Parathyroid adenoma (tissue), 2 donors: ENCODE results near the gene ATOH8.

Experiments
- H2AFZ ChIP-seq: fragments of 300-600 bp; sonication (generic); one replicate; pipeline ENCODE4 v1.7.0; 2017; ENCODE audit warnings: antibody characterized with exemption, mild to moderate bottlenecking
- H3K27ac ChIP-seq: fragments of 300-600 bp; sonication (generic); one replicate; pipeline ENCODE4 v1.7.0; 2017
- H3K27me3 ChIP-seq: fragments of 300-600 bp; sonication (generic); one replicate; pipeline ENCODE4 v1.7.0; 2017; ENCODE audit warnings: low read length; ENCODE audit not compliant: control insufficient read depth, insufficient read depth
- H3K36me3 ChIP-seq: fragments of 300-600 bp; sonication (generic); one replicate; pipeline ENCODE4 v1.7.0; 2017; ENCODE audit warnings: low read length; ENCODE audit not compliant: control insufficient read depth, insufficient read depth
- H3K4me1 ChIP-seq: fragments of 300-600 bp; sonication (generic); one replicate; pipeline ENCODE4 v1.7.0; 2017; ENCODE audit warnings: control low read depth
- H3K4me2 ChIP-seq: fragments of 300-600 bp; sonication (generic); one replicate; pipeline ENCODE4 v1.7.0; 2017; ENCODE audit warnings: low read length
- H3K4me3 ChIP-seq: fragments of 300-600 bp; sonication (generic); one replicate; pipeline ENCODE4 v1.7.0; 2017; ENCODE audit warnings: low read depth, low read length
- H3K79me2 ChIP-seq: fragments of 300-600 bp; sonication (generic); one replicate; pipeline ENCODE4 v1.7.0; 2017; ENCODE audit warnings: control low read depth
- H3K9ac ChIP-seq: fragments of 300-600 bp; sonication (generic); one replicate; pipeline ENCODE4 v1.7.0; 2017; ENCODE audit warnings: mild to moderate bottlenecking
- H3K9me3 ChIP-seq: fragments of 300-600 bp; sonication (generic); one replicate; pipeline ENCODE4 v1.7.0; 2017; ENCODE audit warnings: low read length; ENCODE audit not compliant: control insufficient read depth
- CTCF ChIP-seq: fragments of 300-600 bp; sonication (generic); IDR thresholded peaks from one replicate; pipeline ENCODE4 v1.7.0; 2017; ENCODE audit warnings: antibody characterized with exemption, mild to moderate bottlenecking
- donor health status: primary hyperparathyroidism.

Gene ATOH8

GRCh38 chr2:85780316-85781012 lies 26.7 kb downstream of the ATOH8 start:
- no peak for TF ChIP-seq CTCF
- no peaks in the 10 kb centered on the region for H3K4me1 ChIP-seq
- H3K4me3 ChIP-seq = no peak overlapping the region
- no peaks in the 10 kb centered on the region for H3K36me3 ChIP-seq
- H3K4me2 ChIP-seq = no peak overlapping the region
- no peaks in the 10 kb centered on the region for H3K27me3 ChIP-seq
- H3K27ac ChIP-seq = no peak overlapping the region
- H3K9me3 ChIP-seq = no peaks in the 10 kb centered on the region
- no peak overlapping the region for H3K9ac ChIP-seq
- H3K79me2 ChIP-seq = no peaks in the 10 kb centered on the region
- no peak overlapping the region for H2AFZ ChIP-seq

- Histone ChIP-seq H3K9me3 (no peaks in the 10 kb centered on the region), H3K36me3 (no peaks in the 10 kb centered on the region), H3K9ac (no peak overlapping the region), H3K4me2 (no peak overlapping the region), H3K27me3 (no peaks in the 10 kb centered on the region), H3K4me3 (no peak overlapping the region), H3K27ac (no peak overlapping the region), H3K79me2 (no peaks in the 10 kb centered on the region), H3K4me1 (no peaks in the 10 kb centered on the region), H2AFZ (no peak overlapping the region)
- TF ChIP-seq CTCF = no peak
These were observed 27.2 kb downstream of the ATOH8 start for GRCh38 chr2:85781013-85781332.

- Histone ChIP-seq H3K36me3 (no peaks in the 10 kb centered on the region), H3K27ac (no peak overlapping the region)
These were observed 30.0 kb downstream of the ATOH8 start for GRCh38 chr2:85783796-85784195.

GRCh38 chr2:85784474-85784986 lies 30.7 kb downstream of the ATOH8 start:
- Histone ChIP-seq H3K27ac (no peak overlapping the region), H3K4me2 (no peak overlapping the region), H3K79me2 (no peaks in the 10 kb centered on the region), H3K4me1 (no peaks in the 10 kb centered on the region), H2AFZ (no peak overlapping the region), H3K9me3 (no peaks in the 10 kb centered on the region), H3K27me3 (no peaks in the 10 kb centered on the region), H3K36me3 (no peaks in the 10 kb centered on the region), H3K9ac (no peak overlapping the region), H3K4me3 (no peak overlapping the region)
- no peak for TF ChIP-seq CTCF

More at GRCh38 chr2:85783796-85784195, 30.0 kb downstream of the ATOH8 start:
- H2AFZ ChIP-seq = no peak overlapping the region
- no peaks in the 10 kb centered on the region for H3K27me3 ChIP-seq
- no peak overlapping the region for H3K4me2 ChIP-seq
- no peak overlapping the region for H3K9ac ChIP-seq
- no peaks in the 10 kb centered on the region for H3K4me1 ChIP-seq
- H3K79me2 ChIP-seq = no peaks in the 10 kb centered on the region
- no peaks in the 10 kb centered on the region for H3K9me3 ChIP-seq
- no peak overlapping the region for H3K4me3 ChIP-seq
- TF ChIP-seq CTCF = no peak
